AG10803 (cell line): Measurements from ENCODE around the gene AGAP9.
"Not testable (repeated sequence)": the region's sequence is repeated elsewhere in the genome, so short reads cannot be mapped to it uniquely, and the experiment has no call there.

Experiments used
- DNase-seq: peaks from one replicate; pipeline ENCODE4 v3.0.0; 2010; ENCODE audit warnings: low read depth
- H3K4me3 ChIP-seq: 2 replicates; pipeline ENCODE4 v1.5.1; 2011; ENCODE audit warnings: mild to moderate bottlenecking, low read length, control low read depth

The AGAP9 gene

GRCh38 chr10:47523475-47523874 lies at the start of gene AGAP9:
AGAP9 (minus strand) TSS chr10:47523638; CDS start chr10:47523526, 112 bp downstream.
- not testable (repeated sequence) for DNase-seq

GRCh38 chr10:47571138-47571912 lies 47.9 kb upstream of the AGAP9 start:
- not testable (repeated sequence) for H3K4me3 ChIP-seq, DNase-seq

More at GRCh38 chr10:47523475-47523874, at the start of gene AGAP9:
- not testable (repeated sequence) for H3K4me3 ChIP-seq

GRCh38 chr10:47566757-47567156 lies 43.3 kb upstream of the AGAP9 start:
- H3K4me3 ChIP-seq, DNase-seq: not testable (repeated sequence)

GRCh38 chr10:47566108-47566699 lies 42.8 kb upstream of the AGAP9 start:
- not testable (repeated sequence) for DNase-seq, H3K4me3 ChIP-seq

GRCh38 chr10:47565517-47565920 lies 42.1 kb upstream of the AGAP9 start:
- DNase-seq, H3K4me3 ChIP-seq: not testable (repeated sequence)

- not testable (repeated sequence) for DNase-seq, H3K4me3 ChIP-seq
Observed at GRCh38 chr10:47564953-47565352, 41.5 kb upstream of the AGAP9 start.

GRCh38 chr10:47564318-47564717 lies 40.9 kb upstream of the AGAP9 start:
- H3K4me3 ChIP-seq, DNase-seq: not testable (repeated sequence)

GRCh38 chr10:47560452-47560851 lies 37.0 kb upstream of the AGAP9 start:
- H3K4me3 ChIP-seq: not testable (repeated sequence)
- DNase-seq: peak; percentile 17

GRCh38 chr10:47559718-47560308 lies 36.4 kb upstream of the AGAP9 start:
- not testable (repeated sequence) for DNase-seq

GRCh38 chr10:47558109-47558508 lies 34.7 kb upstream of the AGAP9 start:
- not testable (repeated sequence) for H3K4me3 ChIP-seq
- peak; percentile 64 for DNase-seq

More at GRCh38 chr10:47559718-47560308, 36.4 kb upstream of the AGAP9 start:
- not testable (repeated sequence) for H3K4me3 ChIP-seq

- DNase-seq, H3K4me3 ChIP-seq: not testable (repeated sequence)
Observed at GRCh38 chr10:47557616-47558015, 34.2 kb upstream of the AGAP9 start.

GRCh38 chr10:47555334-47555733 lies 31.9 kb upstream of the AGAP9 start:
- not testable (repeated sequence) for H3K4me3 ChIP-seq, DNase-seq

- not testable (repeated sequence) for DNase-seq, H3K4me3 ChIP-seq
Observed at GRCh38 chr10:47554552-47554951, 31.1 kb upstream of the AGAP9 start.

GRCh38 chr10:47553860-47554247 lies 30.4 kb upstream of the AGAP9 start:
- peak; percentile 3 for DNase-seq
- peak overlapping the region; percentile 57 for H3K4me3 ChIP-seq

- peak; percentile 82 for DNase-seq
Observed at GRCh38 chr10:47553214-47553859, 29.9 kb upstream of the AGAP9 start.

More at GRCh38 chr10:47553214-47553859, 29.9 kb upstream of the AGAP9 start:
- peak overlapping the region; percentile 79 for H3K4me3 ChIP-seq
